Right cardiac atrium (tissue), 5 donors: ENCODE results near the gene COQ9. TPM values are rescaled to one million over a fixed set of nuclear protein-coding genes. Genes with fewer than 3 reads are reported as not detected.
"Not testable (repeated sequence)": the region's sequence is repeated elsewhere in the genome, so short reads cannot be mapped to it uniquely, and the experiment has no call there.

Experiments
- ATAC-seq, 2 donors: fragments of 200-7000 bp; cut with Tn5 transposase; one replicate each; pipeline versions ENCODE4 v1.8.0 to v1.9.1; 2020; ENCODE audit warnings: moderate library complexity in 2 of 2, mild to moderate bottlenecking in 1 of 2
- DNase-seq, 3 donors: peaks; one replicate each; pipeline ENCODE4 v3.0.0-alpha.2; 2020
- H3K27ac ChIP-seq: one replicate; pipeline ENCODE4 v1.5.1; 2013; ENCODE audit warnings: mild to moderate bottlenecking, low read length, control low read depth, moderate library complexity
- H3K27me3 ChIP-seq: one replicate; pipeline ENCODE4 v1.6.1; 2013; ENCODE audit not compliant: control insufficient read depth, insufficient read depth
- H3K4me1 ChIP-seq: one replicate; pipeline ENCODE4 v1.6.1; 2013; ENCODE audit warnings: low read length; ENCODE audit not compliant: control insufficient read depth, insufficient read depth
- H3K4me3 ChIP-seq: one replicate; pipeline ENCODE4 v1.5.1; 2013; ENCODE audit warnings: low read length, control low read depth
- H3K9me3 ChIP-seq: one replicate; pipeline ENCODE4 v1.6.1; 2013; ENCODE audit warnings: low read length; ENCODE audit not compliant: control insufficient read depth
- WGBS: extraction: QIAGEN DNeasy Blood & Tissue Kit; methylation state at CpG from one replicate; pipeline ENCODE4 v1.1.7; 2013; 5-methylcytosine and 5-hydroxymethylcytosine counted together
- intact Hi-C, 4 donors: fragments of 100-400 bp; cut with DNase I; formaldehyde crosslinking; loops; one replicate each; pipeline versions ENCODE4 v1.11.0 to v1.14.0; 2022 to 2023
- polyA plus RNA-seq: library from polyadenylated mRNA; stranded (reverse); fragments of 200-250 nt; gene quantifications from one replicate; pipeline ENCODE4 v1.2.3, GENCODE V29; 2013
- total RNA-seq, 4 donors: library from RNA; stranded (reverse); fragmentation: NEBNext Ultra II Directional; extraction: Animal tissue kit (Norgen Biotek cat#: 25700); gene quantifications; one replicate each; pipeline ENCODE4 v1.2.1, GENCODE V29; 2021
- donor health status: healthy with polysubstance abuse.
- donor health status: DM: no; HTN: yes; CAD: no.
- donor health status: DM: no; HTN: no; CAD: no.
- donor health status: DM: no; HTN: yes; CAD: no; lungs with severe emphysema.
- donor health status: DM: yes; HTN: yes; CAD: no.

COQ9 gene
- total and polyA plus RNA-seq, 5 donors, result 91.8 to 206 (median 135) TPM

GRCh38 chr16:57485916-57486857, 38.9 kb downstream of the COQ9 start, which contains the start of gene DOK4:
TSS of gene DOK4 (minus strand) at chr16:57486493. CDS start at chr16:57479507, 6,986 bp downstream.
- H3K9me3 ChIP-seq, result no peaks in the 10 kb centered on the region
- WGBS, result under 1% methylated on average over 73 of the region's 73 CpGs
- peaks cover 2% of the 10 kb centered on the region for H3K4me1 ChIP-seq
- intact Hi-C loops, result no loop called here
- peak within 1 kb of the TSS; percentile 90 for H3K4me3 ChIP-seq
- no peaks in the 10 kb centered on the region for H3K27me3 ChIP-seq
- ATAC-seq (peak; percentile 95 to 96), DNase-seq (peak; percentile 86 to 95 (median 95))
- H3K27ac ChIP-seq, result peak within 1 kb of the TSS; percentile 62

- intact Hi-C loops, result no loop called here
- ATAC-seq, result peak in 1 of 2 donors; percentile 6
- Histone ChIP-seq H3K27me3 (no peaks in the 10 kb centered on the region), H3K4me3 (peak overlapping the region; percentile 90), H3K4me1 (peaks cover 2% of the 10 kb centered on the region), H3K9me3 (no peaks in the 10 kb centered on the region), H3K27ac (peak overlapping the region; percentile 46)
- peak in 1 of 3 donors; percentile 44 for DNase-seq
- 87% methylated on average over 8 of the region's 8 CpGs for WGBS
Observed at GRCh38 chr16:57486858-57487834, 39.9 kb downstream of the COQ9 start.

- 97% methylated on average over 5 of the region's 5 CpGs for WGBS
- Histone ChIP-seq H3K9me3 (no peaks in the 10 kb centered on the region), H3K27me3 (no peaks in the 10 kb centered on the region), H3K4me1 (peaks cover 2% of the 10 kb centered on the region), H3K27ac (no peak overlapping the region), H3K4me3 (no peak overlapping the region)
- intact Hi-C loops, result no loop called here
- peak in 2 of 3 donors; percentile 2 to 5 for DNase-seq
- ATAC-seq, result no peak
Observed at GRCh38 chr16:57489229-57489628, 42.0 kb downstream of the COQ9 start.

- Histone ChIP-seq H3K4me1 (no peaks in the 10 kb centered on the region), H3K27me3 (no peaks in the 10 kb centered on the region), H3K27ac (no peak overlapping the region), H3K4me3 (no peak overlapping the region), H3K9me3 (no peaks in the 10 kb centered on the region)
- WGBS, result 93% methylated on average over 4 of the region's 4 CpGs
- ATAC-seq, result no peak
- DNase-seq, result no peak
- intact Hi-C loops, result no loop called here
Observed at GRCh38 chr16:57493767-57494166, 46.5 kb downstream of the COQ9 start.

GRCh38 chr16:57497121-57497520, 49.8 kb downstream of the COQ9 start:
- peak in 2 of 3 donors; percentile 11 to 33 for DNase-seq
- H3K4me1 ChIP-seq, result no peaks in the 10 kb centered on the region
- WGBS, result 79% methylated on average over 13 of the region's 13 CpGs

GRCh38 chr16:57498031-57498430, 50.8 kb downstream of the COQ9 start:
- WGBS, result 93% methylated on average over 4 of the region's 4 CpGs
- intact Hi-C loops, result no loop called here
- no peak for ATAC-seq

More at GRCh38 chr16:57497121-57497520, 49.8 kb downstream of the COQ9 start:
- Histone ChIP-seq H3K4me3 (no peak overlapping the region), H3K9me3 (no peaks in the 10 kb centered on the region), H3K27ac (no peak overlapping the region), H3K27me3 (no peaks in the 10 kb centered on the region)
- no peak for ATAC-seq
- intact Hi-C loops, result no loop called here

GRCh38 chr16:57499941-57500340, 52.7 kb downstream of the COQ9 start:
- H3K4me3 ChIP-seq, ATAC-seq, H3K27ac ChIP-seq, H3K4me1 ChIP-seq, H3K9me3 ChIP-seq, intact Hi-C loops, H3K27me3 ChIP-seq: not testable (repeated sequence)
- peak in 2 of 3 donors; percentile 0 to 13 for DNase-seq
- 83% methylated on average over 11 of the region's 11 CpGs for WGBS

More at GRCh38 chr16:57498031-57498430, 50.8 kb downstream of the COQ9 start:
- peak in 2 of 3 donors; percentile 9 to 13 for DNase-seq
- no peaks in the 10 kb centered on the region for H3K27me3 ChIP-seq
- H3K9me3 ChIP-seq, result no peaks in the 10 kb centered on the region
- H3K27ac ChIP-seq, result no peak overlapping the region
- H3K4me1 ChIP-seq, result no peaks in the 10 kb centered on the region
- H3K4me3 ChIP-seq, result no peak overlapping the region

GRCh38 chr16:57500578-57501111, 53.4 kb downstream of the COQ9 start:
- Histone ChIP-seq H3K27ac (no peak overlapping the region), H3K4me3 (no peak overlapping the region), H3K9me3 (no peaks in the 10 kb centered on the region), H3K4me1 (no peaks in the 10 kb centered on the region), H3K27me3 (no peaks in the 10 kb centered on the region)
- intact Hi-C loops, result no loop called here
- ATAC-seq, result peak in 1 of 2 donors; percentile 21
- peak; percentile 5 to 33 (median 29) for DNase-seq
- 42% methylated on average over 9 of the region's 9 CpGs for WGBS

GRCh38 chr16:57501492-57501891, 54.2 kb downstream of the COQ9 start:
- ATAC-seq (no peak), DNase-seq (peak; percentile 2 to 11 (median 2))
- Histone ChIP-seq H3K27me3 (no peaks in the 10 kb centered on the region), H3K4me1 (no peaks in the 10 kb centered on the region), H3K9me3 (no peaks in the 10 kb centered on the region), H3K27ac (no peak overlapping the region), H3K4me3 (no peak overlapping the region)
- intact Hi-C loops, result no loop called here
- WGBS, result 68% methylated on average over 7 of the region's 7 CpGs

GRCh38 chr16:57502048-57502775, 54.9 kb downstream of the COQ9 start:
- ATAC-seq (no peak), DNase-seq (peak; percentile 0 to 30 (median 7))
- Histone ChIP-seq H3K4me3 (no peak overlapping the region), H3K27me3 (no peaks in the 10 kb centered on the region), H3K27ac (no peak overlapping the region), H3K9me3 (no peaks in the 10 kb centered on the region), H3K4me1 (no peaks in the 10 kb centered on the region)
- intact Hi-C loops, result no loop called here
- WGBS, result 80% methylated on average over 12 of the region's 12 CpGs
